ENCODE data around the gene PITX2. TPM values are rescaled to one million over a fixed set of nuclear protein-coding genes. Genes with fewer than 3 reads are reported as not detected.

Gene PITX2
- total RNA-seq, 1 donor from 2014 or later, result 1.3 TPM

- H3K4me1 Mint-ChIP-seq (ENCODE audit: low read depth, unreplicated experiment), result peaks cover 22% of the 10 kb centered on the region
- H3K9me3 Mint-ChIP-seq (ENCODE audit: unreplicated experiment), result peaks cover 11% of the 10 kb centered on the region
- TF ChIP-seq CTCF (IDR thresholded peaks at IDR 0.05; ENCODE audit: partially characterized antibody, unreplicated experiment), result no peak
- peak overlapping the region; percentile 75 for H3K4me3 Mint-ChIP-seq (ENCODE audit: unreplicated experiment)
- DNase-seq, result no peak
- no peak overlapping the region for H3K27ac Mint-ChIP-seq (ENCODE audit: unreplicated experiment)
- no peaks in the 10 kb centered on the region for H3K36me3 Mint-ChIP-seq (ENCODE audit: unreplicated experiment)
- H3K27me3 Mint-ChIP-seq (ENCODE audit: unreplicated experiment), result peaks cover 37% of the 10 kb centered on the region
Measured at GRCh38 chr4:110629780-110630687, 7.2 kb upstream of the PITX2 start.

- Mint-ChIP-seq H3K27me3 (ENCODE audit: unreplicated experiment) (peaks cover 39% of the 10 kb centered on the region), H3K4me1 (ENCODE audit: low read depth, unreplicated experiment) (peaks cover 22% of the 10 kb centered on the region), H3K36me3 (ENCODE audit: unreplicated experiment) (no peaks in the 10 kb centered on the region), H3K27ac (ENCODE audit: unreplicated experiment) (no peak overlapping the region), H3K4me3 (ENCODE audit: unreplicated experiment) (peak overlapping the region; percentile 78), H3K9me3 (ENCODE audit: unreplicated experiment) (peaks cover 14% of the 10 kb centered on the region)
- DNase-seq, result no peak
- no peak for TF ChIP-seq CTCF (IDR thresholded peaks at IDR 0.05; ENCODE audit: partially characterized antibody, unreplicated experiment)
Measured at GRCh38 chr4:110629214-110629754, 6.4 kb upstream of the PITX2 start.

GRCh38 chr4:110628663-110629213 lies 5.9 kb upstream of the PITX2 start:
- no peak overlapping the region for H3K27ac Mint-ChIP-seq (ENCODE audit: unreplicated experiment)
- H3K4me3 Mint-ChIP-seq (ENCODE audit: unreplicated experiment), result peak overlapping the region; percentile 78
- DNase-seq, result no peak
- H3K9me3 Mint-ChIP-seq (ENCODE audit: unreplicated experiment), result peaks cover 17% of the 10 kb centered on the region
- H3K4me1 Mint-ChIP-seq (ENCODE audit: low read depth, unreplicated experiment), result peaks cover 22% of the 10 kb centered on the region
- peaks cover 42% of the 10 kb centered on the region for H3K27me3 Mint-ChIP-seq (ENCODE audit: unreplicated experiment)
- H3K36me3 Mint-ChIP-seq (ENCODE audit: unreplicated experiment), result no peaks in the 10 kb centered on the region
- no peak for TF ChIP-seq CTCF (IDR thresholded peaks at IDR 0.05; ENCODE audit: partially characterized antibody, unreplicated experiment)

GRCh38 chr4:110627977-110628662 lies 5.2 kb upstream of the PITX2 start:
- Mint-ChIP-seq H3K27ac (ENCODE audit: unreplicated experiment) (no peak overlapping the region), H3K4me3 (ENCODE audit: unreplicated experiment) (peak overlapping the region; percentile 46), H3K36me3 (ENCODE audit: unreplicated experiment) (no peaks in the 10 kb centered on the region), H3K9me3 (ENCODE audit: unreplicated experiment) (peaks cover 23% of the 10 kb centered on the region), H3K4me1 (ENCODE audit: low read depth, unreplicated experiment) (peaks cover 17% of the 10 kb centered on the region), H3K27me3 (ENCODE audit: unreplicated experiment) (peaks cover 42% of the 10 kb centered on the region)
- no peak for TF ChIP-seq CTCF (IDR thresholded peaks at IDR 0.05; ENCODE audit: partially characterized antibody, unreplicated experiment)
- DNase-seq, result no peak
